ENCODE results near the gene S1PR1.
"Not testable (repeated sequence)": the region's sequence is repeated elsewhere in the genome, so short reads cannot be mapped to it uniquely, and the experiment has no call there.

S1PR1 gene

GRCh38 chr1:101220906-101221305 lies 15.9 kb upstream of the S1PR1 start:
- FAIRE-seq = no peak

GRCh38 chr1:101221945-101222429 lies 14.8 kb upstream of the S1PR1 start:
- FAIRE-seq = no peak

GRCh38 chr1:101227837-101228236 lies 9.0 kb upstream of the S1PR1 start:
- FAIRE-seq = no peak

- FAIRE-seq = no peak
Measured at GRCh38 chr1:101228424-101229134, 8.2 kb upstream of the S1PR1 start.

- FAIRE-seq = not testable (repeated sequence)
Measured at GRCh38 chr1:101232182-101232581, 4.6 kb upstream of the S1PR1 start.

GRCh38 chr1:101233495-101233894 lies 3.3 kb upstream of the S1PR1 start:
- FAIRE-seq = no peak

- FAIRE-seq = no peak
Measured at GRCh38 chr1:101235216-101235695, 1.6 kb upstream of the S1PR1 start.

GRCh38 chr1:101235696-101236515 lies 913 bp upstream of the S1PR1 start:
- no peak for FAIRE-seq

- FAIRE-seq = no peak
Measured at GRCh38 chr1:101237229-101237837, 514 bp downstream of the S1PR1 start.

GRCh38 chr1:101238031-101238628 lies 1.3 kb downstream of the S1PR1 start:
- FAIRE-seq = no peak

GRCh38 chr1:101238681-101239094 lies 1.9 kb downstream of the S1PR1 start:
- FAIRE-seq = no peak

GRCh38 chr1:101239095-101240040 lies 2.5 kb downstream of the S1PR1 start:
- FAIRE-seq = no peak

GRCh38 chr1:101240041-101240430 lies 3.2 kb downstream of the S1PR1 start:
- FAIRE-seq = no peak

- no peak for FAIRE-seq
Measured at GRCh38 chr1:101241485-101242225, 4.8 kb downstream of the S1PR1 start.

- no peak for FAIRE-seq
Measured at GRCh38 chr1:101242324-101243050, 5.7 kb downstream of the S1PR1 start.

- FAIRE-seq = no peak
Measured at GRCh38 chr1:101243751-101244150, 6.9 kb downstream of the S1PR1 start.

- no peak for FAIRE-seq
Measured at GRCh38 chr1:101244842-101245241, 8.0 kb downstream of the S1PR1 start.

GRCh38 chr1:101245246-101245927 lies 8.6 kb downstream of the S1PR1 start:
- FAIRE-seq = no peak

GRCh38 chr1:101247404-101248287 lies 10.8 kb downstream of the S1PR1 start:
- FAIRE-seq = no peak

Data from G401.6 (cell line).